ENCODE measurements around the gene LRRFIP1.
A peak's percentile ranks its signal among the peaks of the same experiment; 100 is the strongest.

GRCh38 chr2:237581751-237582746 is 45.3 kb upstream of the LRRFIP1 start:
- TF ChIP-seq POLR2A (IDR thresholded peaks at IDR 0.05) (no peak), CTCF (IDR thresholded peaks at IDR 0.05) (peak in 3 of 4 experiments; percentile 36 to 59 (median 59))

Measured in prostate gland (tissue), 2 donors.